K562 (cell line): ENCODE data around the gene KLHL30. TPM values are rescaled to one million over a fixed set of nuclear protein-coding genes. Genes with fewer than 3 reads are reported as not detected.

Source experiments
- ATAC-seq: fragments of 200-7000 bp; cut with Tn5 transposase; 3 replicates; pipeline ENCODE4 v1.9.1; 2020; ENCODE audit warnings: moderate library complexity
- BruUV-seq: library from RNA; stranded (reverse); fragments of 400-500 nt; replicated peaks from 2 replicates; lab custom pipeline; 2021; lab: Mats Ljungman, UMichigan
- CTCF ChIA-PET: fragments of 300-600 bp; formaldehyde crosslinking; extraction: SDS; loops from one replicate; lab custom pipeline; 2021; ENCODE audit warnings: low intra/inter-chr PET ratio; lab: Yijun Ruan, JAX
- POLR2A ChIA-PET: fragments of 300-600, 350-650 bp; sonication (Branson Sonifier 250); formaldehyde crosslinking; extraction: SDS; loops from one replicate; lab custom pipeline; 2021; ENCODE audit warnings: antibody characterized with exemption, inconsistent platforms; lab: Yijun Ruan, JAX
- DNase-seq, 4 experiments: peaks; one replicate each; pipeline versions ENCODE4 v3.0.0 to v3.0.0-alpha.2; 2011 to 2018; ENCODE audit warnings: low spot score in 3 of 4, mixed read lengths in 3 of 4; ENCODE audit errors: extremely low read depth in 1 of 4
- FAIRE-seq: peaks from 2 replicates; lab custom pipeline; 2011; peaks lifted over from hg19 to GRCh38; lab: Jason Lieb, UNC
- H2AFZ ChIP-seq: 2 replicates; pipeline ENCODE4 v1.6.0; 2011; ENCODE audit warnings: low read depth, low read length, control low read depth, inconsistent platforms
- H3K27ac ChIP-seq: fragments of 200-600 bp; 3 replicates; pipeline ENCODE4 v1.8.0; 2011; ENCODE audit warnings: low read depth, mild to moderate bottlenecking, control low read depth, inconsistent platforms, low read length, moderate library complexity, mixed read lengths; ENCODE audit errors: extremely low read depth
- H3K27me3 ChIP-seq, 2 experiments: fragments of 300-600 bp in 1 of 2; 2 replicates in 1 of 2; 3 replicates in 1 of 2; pipeline versions ENCODE4 v1.6.0 to v1.8.0; 2011; ENCODE audit warnings: inconsistent platforms in 2 of 2, low read length in 2 of 2, mild to moderate bottlenecking in 1 of 2, mixed read lengths in 1 of 2, moderate library complexity in 1 of 2; ENCODE audit not compliant: control insufficient read depth in 2 of 2, insufficient read depth in 2 of 2
- H3K36me3 ChIP-seq: fragments of 300-600 bp; 3 replicates; pipeline ENCODE4 v1.8.0; 2011; ENCODE audit warnings: mild to moderate bottlenecking, low read length, inconsistent platforms; ENCODE audit not compliant: control insufficient read depth, insufficient read depth
- H3K4me1 ChIP-seq, 2 experiments: fragments of 200-600 bp in 1 of 2; replicated peaks in 1 of 2; 2 replicates in 1 of 2; 3 replicates in 1 of 2; pipeline versions ENCODE4 v1.5.1 to v1.8.0; 2011; ENCODE audit warnings: inconsistent platforms in 2 of 2, low read length in 2 of 2, mild to moderate bottlenecking in 1 of 2, mixed read lengths in 1 of 2, moderate library complexity in 1 of 2; ENCODE audit not compliant: control insufficient read depth in 2 of 2, insufficient read depth in 2 of 2
- H3K4me2 ChIP-seq: 2 replicates; pipeline ENCODE4 v1.6.1; 2011; ENCODE audit warnings: low read length, control low read depth, inconsistent platforms, mixed read lengths; ENCODE audit not compliant: insufficient read depth
- H3K4me3 ChIP-seq: fragments of 200-600 bp; sonication (generic), shearing (Covaris generic); 2 replicates; pipeline ENCODE4 v1.5.1; 2016; ENCODE audit warnings: control low read depth, inconsistent platforms
- H3K79me2 ChIP-seq: fragments of 200-600 bp; 3 replicates; pipeline ENCODE4 v1.8.0; 2011; ENCODE audit warnings: low read length, inconsistent platforms; ENCODE audit not compliant: control insufficient read depth, insufficient read depth
- H3K9ac ChIP-seq, 2 experiments: 2 replicates each; pipeline versions ENCODE4 v1.6.0 to v1.6.1; 2011; ENCODE audit warnings: low read depth in 2 of 2, low read length in 2 of 2, control low read depth in 1 of 2, inconsistent platforms in 1 of 2, mild to moderate bottlenecking in 1 of 2, mixed read lengths in 1 of 2; ENCODE audit not compliant: insufficient read depth in 1 of 2
- H3K9me1 ChIP-seq: one replicate; pipeline ENCODE4 v1.6.0; 2011; ENCODE audit warnings: inconsistent platforms, mild to moderate bottlenecking, low read length, moderate library complexity; ENCODE audit not compliant: control insufficient read depth, insufficient read depth
- H3K9me3 ChIP-seq: replicated peaks from 2 replicates; pipeline ENCODE4 v1.5.1; 2011; ENCODE audit warnings: low read depth, low read length, inconsistent platforms; ENCODE audit not compliant: control insufficient read depth, insufficient read depth
- H4K20me1 ChIP-seq: replicated peaks from 2 replicates; pipeline ENCODE4 v1.6.1; 2011; ENCODE audit warnings: low read length, inconsistent platforms, mixed read lengths; ENCODE audit not compliant: control insufficient read depth, insufficient read depth
- CCNT2 ChIP-seq: IDR thresholded peaks from 2 replicates; pipeline ENCODE4 v1.6.1; 2011; ENCODE audit warnings: borderline replicate concordance, low read depth, mild to moderate bottlenecking, moderate library complexity, mixed read lengths, low read length; ENCODE audit not compliant: insufficient read length; ENCODE audit errors: extremely low read depth
- KAT7 ChIP-seq: sonication (generic); formaldehyde crosslinking; IDR thresholded peaks from 2 replicates; pipeline ENCODE4 v1.8.0; 2022; ENCODE audit warnings: missing genetic modification reagents, mild to moderate bottlenecking, borderline replicate concordance
- NFIC ChIP-seq: fragments of 450-650 bp; IDR thresholded peaks from 2 replicates; pipeline ENCODE4 v1.6.1; 2017; ENCODE audit warnings: mild to moderate bottlenecking, inconsistent platforms
- REST ChIP-seq, 2 experiments: fragments of 450-650 bp; formaldehyde crosslinking in 1 of 2; IDR thresholded peaks; 2 replicates each; pipeline versions ENCODE4 v1.4.0 to v1.6.1; 2014 to 2020; ENCODE audit warnings: mild to moderate bottlenecking in 2 of 2, borderline replicate concordance in 1 of 2, low read depth in 1 of 2
- SMARCB1 ChIP-seq: IDR thresholded peaks from 2 replicates; pipeline ENCODE4 v1.6.1; 2011; ENCODE audit warnings: improper control_type of control experiment, low read depth; ENCODE audit not compliant: insufficient read length
- XRCC5 ChIP-seq: fragments of 200-400 bp; formaldehyde crosslinking; IDR thresholded peaks from 2 replicates; pipeline ENCODE4 v1.6.1; 2017; ENCODE audit warnings: low read depth, mild to moderate bottlenecking, low read length
- ZFP30 ChIP-seq: fragments of 250-450 bp; sonication (Bioruptor Pico); IDR thresholded peaks from 2 replicates; pipeline ENCODE4 v1.8.0; 2022; ENCODE audit warnings: moderate library complexity, mild to moderate bottlenecking, inconsistent platforms, borderline replicate concordance
- WGBS: fragments of 100-300 bp; shearing (Covaris generic); methylation state at CpG from one replicate; pipeline ENCODE4 v1.1.6; 2016; ENCODE audit warnings: low coverage, mixed read lengths; ENCODE audit not compliant: insufficient coverage; ENCODE audit errors: missing lambda C conversion rate; 5-methylcytosine and 5-hydroxymethylcytosine counted together
- in situ Hi-C: fragments of 300-500 bp; cut with MboI; formaldehyde crosslinking; loops from 4 replicates; pipeline ENCODE4 v1.15.0; 2018; ENCODE audit warnings: inconsistent platforms, mixed read lengths
- intact Hi-C: fragments of 100-400 bp; cut with micrococcal nuclease; formaldehyde crosslinking; loops from 2 replicates; pipeline ENCODE4 v1.14.2; 2022
- polyA plus RNA-seq, 8 experiments: library from polyadenylated mRNA; depleted of rRNA in 4 of 8; stranded (reverse) in 5 of 8; unstranded in 3 of 8; fragments of >200 nt; fragmentation: Nextera tagmentation in 2 of 8; fragmentation: Illumina TruSeq in 1 of 8; extraction: Ambion mirVana in 2 of 8; extraction: Trizol in 1 of 8; gene quantifications; 2 replicates each; pipeline versions ENCODE4 v1.2.1 to v1.2.3, GENCODE V29; 2011 to 2014; ENCODE audit warnings: inconsistent platforms in 1 of 8, missing spikeins in 1 of 8
- total RNA-seq, 7 experiments: library from RNA; depleted of rRNA in 6 of 7; stranded (reverse); fragments of >200 nt in 6 of 7; fragmentation: Illumina TruSeq in 2 of 7; extraction: Trizol in 2 of 7; gene quantifications; 2 replicates each; pipeline versions ENCODE4 v1.2.1 to v1.2.3, GENCODE V29; 2011 to 2021; ENCODE audit warnings: low replicate concordance in 1 of 7

Gene KLHL30
- total and polyA plus RNA-seq, 9 of the 15 experiments (the other 6 are each of a cell fraction or from before 2014, with no cell fraction given) = 0.04 TPM; not detected in 8

- H2AFZ ChIP-seq = no peak overlapping the region
- ChIA-PET POLR2A (interaction anchor here (0.7 kb wide), 1 partner anchor 158 kb away, joined by 3 read pairs; no protein-coding TSS in a partner anchor), CTCF (no interaction called here)
- H3K4me2 ChIP-seq = no peak overlapping the region
- BruUV-seq = no TSS peak
- H3K9ac ChIP-seq = no peak overlapping the region
- ATAC-seq = no peak
- no peaks in the 10 kb centered on the region for H4K20me1 ChIP-seq
- no peak overlapping the region for H3K27ac ChIP-seq
- H3K4me1 ChIP-seq = no peaks in the 10 kb centered on the region
- no peaks in the 10 kb centered on the region for H3K27me3 ChIP-seq
- no peak for FAIRE-seq
- WGBS = 92% methylated on average over 5 of the region's 6 CpGs
- H3K36me3 ChIP-seq = peaks cover 95% of the 10 kb centered on the region
- H3K9me1 ChIP-seq = no peaks in the 10 kb centered on the region
- DNase-seq = no peak
- no peaks in the 10 kb centered on the region for H3K9me3 ChIP-seq
- intact Hi-C loops = no loop called here
- in situ Hi-C loops = no loop called here
- no peak overlapping the region for H3K4me3 ChIP-seq
- no peaks in the 10 kb centered on the region for H3K79me2 ChIP-seq
- TF ChIP-seq NFIC = peak; percentile 44; the same call in 1 of the 2 replicates
- no peak for TF ChIP-seq XRCC5
- TF ChIP-seq SMARCB1 = no peak
Observed at GRCh38 chr2:238182362-238182761, 43.9 kb downstream of the KLHL30 start.

- Histone ChIP-seq H2AFZ (no peak overlapping the region), H3K4me3 (no peak overlapping the region), H3K27ac (no peak overlapping the region), H3K9me1 (no peaks in the 10 kb centered on the region), H3K36me3 (peaks cover 97% of the 10 kb centered on the region), H3K27me3 (no peaks in the 10 kb centered on the region), H3K9me3 (no peaks in the 10 kb centered on the region), H3K9ac (no peak overlapping the region), H3K4me1 (no peaks in the 10 kb centered on the region), H4K20me1 (no peaks in the 10 kb centered on the region), H3K79me2 (no peaks in the 10 kb centered on the region), H3K4me2 (no peak overlapping the region)
- FAIRE-seq = no peak
- POLR2A ChIA-PET = interaction anchor here (1.0 kb wide), 1 partner anchor 9 kb away, joined by 5 read pairs; no protein-coding TSS in a partner anchor
- no peak for ATAC-seq
- in situ Hi-C loops (no loop called here), intact Hi-C loops (no loop called here)
- 96% methylated on average over 3 of the region's 4 CpGs for WGBS
- no TSS peak for BruUV-seq
- no peak for DNase-seq
- CTCF ChIA-PET = no interaction called here
- TF ChIP-seq REST (IDR thresholded peaks at IDR 0.05; ENCODE audit: borderline replicate concordance) = no peak
- TF ChIP-seq REST (CRISPR knock-in tag; IDR thresholded peaks at IDR 0.05; ENCODE audit: low read depth) = no peak
- no peak for TF ChIP-seq KAT7 (CRISPR knock-in tag)
- TF ChIP-seq CCNT2 = no peak
- TF ChIP-seq ZFP30 (CRISPR knock-in tag) = no peak
Observed at GRCh38 chr2:238183821-238184220, 45.4 kb downstream of the KLHL30 start.
